ENCODE results near the gene SOX12.

SOX12 gene

GRCh38 chr20:325045-325888, at the start of gene SOX12:
SOX12 (plus strand) TSS chr20:325552; CDS start chr20:325925, 373 bp downstream.
- peak; percentile 98 for DNase-seq (ENCODE audit: low read depth, low spot score)

- no peak for DNase-seq (ENCODE audit: low read depth, low spot score)
Measured at GRCh38 chr20:275791-276190, 49.6 kb upstream of the SOX12 start.

GRCh38 chr20:276620-277495, 48.5 kb upstream of the SOX12 start:
- no peak for DNase-seq (ENCODE audit: low read depth, low spot score)

- DNase-seq (ENCODE audit: low read depth, low spot score), result no peak
Measured at GRCh38 chr20:277496-277781, 47.9 kb upstream of the SOX12 start.

GRCh38 chr20:278181-278580, 47.2 kb upstream of the SOX12 start:
- DNase-seq (ENCODE audit: low read depth, low spot score), result no peak

- no peak for DNase-seq (ENCODE audit: low read depth, low spot score)
Measured at GRCh38 chr20:278607-279571, 46.5 kb upstream of the SOX12 start.

GRCh38 chr20:284172-284571, 41.2 kb upstream of the SOX12 start:
- DNase-seq (ENCODE audit: low read depth, low spot score), result no peak

GRCh38 chr20:286508-286907, 38.8 kb upstream of the SOX12 start:
- DNase-seq (ENCODE audit: low read depth, low spot score), result no peak

- DNase-seq (ENCODE audit: low read depth, low spot score), result no peak
Measured at GRCh38 chr20:288956-289692, 36.2 kb upstream of the SOX12 start.

- DNase-seq (ENCODE audit: low read depth, low spot score), result no peak
Measured at GRCh38 chr20:289693-290083, 35.7 kb upstream of the SOX12 start.

- DNase-seq (ENCODE audit: low read depth, low spot score), result peak; percentile 96
Measured at GRCh38 chr20:290084-290831, 35.1 kb upstream of the SOX12 start, which contains the start of gene C20orf96. C20orf96 (minus strand) TSS chr20:290750; CDS start chr20:290610, 140 bp downstream.

- no peak for DNase-seq (ENCODE audit: low read depth, low spot score)
Measured at GRCh38 chr20:294602-295001, 30.8 kb upstream of the SOX12 start.

GRCh38 chr20:295804-296203, 29.5 kb upstream of the SOX12 start:
- DNase-seq (ENCODE audit: low read depth, low spot score), result no peak

- peak; percentile 96 for DNase-seq (ENCODE audit: low read depth, low spot score)
Measured at GRCh38 chr20:297098-297924, 28.0 kb upstream of the SOX12 start, which contains the start of gene ZCCHC3. ZCCHC3 (plus strand) TSS chr20:297570; CDS start chr20:297587, 17 bp downstream.

GRCh38 chr20:297925-298775, 27.2 kb upstream of the SOX12 start:
- peak; percentile 78 for DNase-seq (ENCODE audit: low read depth, low spot score)

GRCh38 chr20:298776-299391, 26.5 kb upstream of the SOX12 start:
- DNase-seq (ENCODE audit: low read depth, low spot score), result no peak

- no peak for DNase-seq (ENCODE audit: low read depth, low spot score)
Measured at GRCh38 chr20:300345-300990, 24.9 kb upstream of the SOX12 start.

All from astrocyte of the hippocampus (primary cell).